Retinal pigment epithelial cell (primary cell): Measurements from ENCODE around the gene ARL15.

ENCODE experiments used
- DNase-seq: peaks from one replicate; pipeline ENCODE4 v3.0.0-alpha.2; 2010; ENCODE audit warnings: low read depth
- H3K4me3 ChIP-seq: 2 replicates; pipeline ENCODE4 v1.5.1; 2011; ENCODE audit warnings: mild to moderate bottlenecking, low read length, control low read depth, moderate library complexity
- CTCF ChIP-seq: conservative IDR thresholded peaks from 2 replicates; pipeline ENCODE4 v1.5.1; 2011; ENCODE audit warnings: low read depth, low read length, control low read depth, inconsistent platforms

ARL15 gene

GRCh38 chr5:54195701-54196100, 114.7 kb downstream of the ARL15 start:
- no peak overlapping the region for H3K4me3 ChIP-seq
- TF ChIP-seq CTCF = no peak
- DNase-seq = no peak

GRCh38 chr5:54194318-54194717, 116.1 kb downstream of the ARL15 start:
- TF ChIP-seq CTCF = no peak
- DNase-seq = no peak
- H3K4me3 ChIP-seq = no peak overlapping the region

GRCh38 chr5:54187694-54188093, 122.7 kb downstream of the ARL15 start:
- TF ChIP-seq CTCF = no peak
- DNase-seq = no peak
- H3K4me3 ChIP-seq = no peak overlapping the region

GRCh38 chr5:54186912-54187445, 123.4 kb downstream of the ARL15 start:
- no peak for DNase-seq
- no peak for TF ChIP-seq CTCF
- H3K4me3 ChIP-seq = no peak overlapping the region

GRCh38 chr5:54186108-54186507, 124.3 kb downstream of the ARL15 start:
- TF ChIP-seq CTCF = no peak
- no peak overlapping the region for H3K4me3 ChIP-seq
- DNase-seq = no peak

GRCh38 chr5:54184806-54185205, 125.6 kb downstream of the ARL15 start:
- TF ChIP-seq CTCF = no peak
- DNase-seq = no peak
- H3K4me3 ChIP-seq = no peak overlapping the region

- DNase-seq = no peak
- H3K4me3 ChIP-seq = no peak overlapping the region
- TF ChIP-seq CTCF = no peak
Measured at GRCh38 chr5:54180630-54181031, 129.7 kb downstream of the ARL15 start.
